ENCODE data around the gene PHYHD1. TPM values are rescaled to one million over a fixed set of nuclear protein-coding genes. Genes with fewer than 3 reads are reported as not detected.

PHYHD1 gene
- total RNA-seq, 2 experiments from 2014 or later = 1.1 to 1.4 TPM

GRCh38 chr9:128891321-128892220 is 29.2 kb upstream of the PHYHD1 start:
- no peak for DNase-seq
- Mint-ChIP-seq H3K27ac (peak overlapping the region; percentile 65), H3K9me3 (no peaks in the 10 kb centered on the region), H3K27me3 (no peaks in the 10 kb centered on the region), H3K36me3 (ENCODE audit: low read depth) (peaks cover 61% of the 10 kb centered on the region), H3K4me1 (peaks cover 72% of the 10 kb centered on the region), H3K4me3 (no peak overlapping the region)
- ChIA-PET POLR2A (interaction anchor here (1.2 to 3.6 kb wide), 2 partner anchors 9 to 10 kb away, joined by 5 to 13 read pairs; partner anchors contain the start of genes KYAT1 and LRRC8A), CTCF (interaction anchor here (1.1 kb wide), 1 partner anchor 13 kb away, joined by 5 read pairs; no protein-coding TSS in a partner anchor)

- ChIA-PET CTCF (interaction anchor here (1.1 kb wide), 1 partner anchor 13 kb away, joined by 5 read pairs; no protein-coding TSS in a partner anchor), POLR2A (interaction anchor here (1.7 to 3.6 kb wide), 4 partner anchors 10 to 12 kb away, joined by 4 to 13 read pairs (median 6); partner anchors contain the start of genes KYAT1 and LRRC8A)
- Mint-ChIP-seq H3K27me3 (no peaks in the 10 kb centered on the region), H3K4me3 (no peak overlapping the region), H3K36me3 (ENCODE audit: low read depth) (peaks cover 62% of the 10 kb centered on the region), H3K4me1 (peaks cover 73% of the 10 kb centered on the region), H3K9me3 (no peaks in the 10 kb centered on the region), H3K27ac (peak overlapping the region; percentile 74)
- DNase-seq = no peak
Measured at GRCh38 chr9:128892221-128892921, 28.4 kb upstream of the PHYHD1 start.

GRCh38 chr9:128893354-128893753 is 27.4 kb upstream of the PHYHD1 start:
- Mint-ChIP-seq H3K27ac (peak overlapping the region; percentile 74), H3K4me1 (peaks cover 74% of the 10 kb centered on the region), H3K36me3 (ENCODE audit: low read depth) (peaks cover 60% of the 10 kb centered on the region), H3K4me3 (no peak overlapping the region), H3K27me3 (no peaks in the 10 kb centered on the region), H3K9me3 (no peaks in the 10 kb centered on the region)
- ChIA-PET CTCF (interaction anchor here (1.2 kb wide), 1 partner anchor 35 kb away, joined by 3 read pairs; no protein-coding TSS in a partner anchor), POLR2A (interaction anchor here (1.7 to 2.0 kb wide), 3 partner anchors 9 to 13 kb away, joined by 4 to 7 read pairs (median 5); partner anchors contain the start of genes KYAT1 and LRRC8A)
- no peak for DNase-seq

DNA sequence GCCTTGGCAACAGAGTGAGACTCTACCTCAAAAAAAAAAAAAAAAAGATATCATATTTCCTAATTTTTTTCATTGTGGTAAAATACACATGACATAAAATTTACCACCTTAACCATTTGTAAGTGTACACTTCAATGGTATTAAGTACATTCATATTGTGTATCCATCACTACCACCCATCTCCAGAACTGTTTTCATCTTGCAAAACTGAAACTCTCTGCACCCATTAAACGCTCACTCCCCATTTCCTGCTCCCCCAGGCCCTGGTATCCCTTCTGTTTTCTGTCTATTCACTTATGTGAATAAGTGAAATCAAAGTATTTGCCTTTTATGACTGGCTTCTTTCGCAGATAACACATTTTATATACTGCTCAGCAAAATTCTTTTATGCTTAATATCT is 26.0 kb upstream of the PHYHD1 start:
- Mint-ChIP-seq H3K27ac (peak overlapping the region; percentile 74), H3K27me3 (no peaks in the 10 kb centered on the region), H3K9me3 (no peaks in the 10 kb centered on the region), H3K4me3 (no peak overlapping the region), H3K36me3 (ENCODE audit: low read depth) (peaks cover 64% of the 10 kb centered on the region), H3K4me1 (peaks cover 80% of the 10 kb centered on the region)
- ChIA-PET CTCF (interaction anchor here (1.1 kb wide), 2 partner anchors 14 to 34 kb away, joined by 3 read pairs; no protein-coding TSS in a partner anchor), POLR2A (no interaction called here)
- no peak for DNase-seq

DNA sequence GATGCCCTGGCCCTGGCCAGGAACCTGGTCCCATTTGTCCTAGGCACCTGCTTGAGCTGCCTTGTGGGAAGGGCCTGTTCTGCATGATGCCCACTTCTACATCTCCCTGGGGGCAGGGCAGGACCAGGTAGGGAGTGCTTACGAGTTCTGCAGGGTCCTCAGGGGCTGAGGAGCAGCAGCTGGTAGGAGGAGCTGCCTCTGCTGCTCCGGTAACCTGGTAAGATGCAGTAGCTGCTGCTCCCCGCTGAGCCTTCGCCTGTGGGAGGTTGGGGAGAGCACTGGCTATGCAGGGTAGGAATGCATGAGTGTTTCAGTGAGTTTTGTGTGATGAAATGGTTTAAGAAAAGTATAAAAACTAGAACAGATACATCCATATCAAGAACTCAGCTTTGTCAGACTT is 25.2 kb upstream of the PHYHD1 start:
- no peaks in the 10 kb centered on the region for H3K9me3 Mint-ChIP-seq
- ChIA-PET POLR2A (interaction anchor here (0.7 kb wide), 1 partner anchor 181 kb away, joined by 3 read pairs; no protein-coding TSS in a partner anchor), CTCF (interaction anchor here (1.1 kb wide), 1 partner anchor 15 kb away, joined by 3 read pairs; no protein-coding TSS in a partner anchor)
- peaks cover 62% of the 10 kb centered on the region for H3K36me3 Mint-ChIP-seq (ENCODE audit: low read depth)
- no peak for DNase-seq
- no peak overlapping the region for H3K4me3 Mint-ChIP-seq
- H3K27me3 Mint-ChIP-seq = no peaks in the 10 kb centered on the region
- H3K27ac Mint-ChIP-seq = peak overlapping the region; percentile 74
- peaks cover 86% of the 10 kb centered on the region for H3K4me1 Mint-ChIP-seq

GRCh38 chr9:128898382-128898781 is 22.4 kb upstream of the PHYHD1 start:
- Mint-ChIP-seq H3K27me3 (no peaks in the 10 kb centered on the region), H3K36me3 (ENCODE audit: low read depth) (peaks cover 54% of the 10 kb centered on the region), H3K9me3 (no peaks in the 10 kb centered on the region), H3K27ac (peak overlapping the region; percentile 96), H3K4me3 (peak overlapping the region; percentile 47), H3K4me1 (peaks cover 92% of the 10 kb centered on the region)
- peak; percentile 36 for DNase-seq
- ChIA-PET POLR2A (interaction anchor here (0.7 to 6.3 kb wide), 5 partner anchors 10 to 345 kb away, joined by 3 to 43 read pairs (median 8); partner anchors contain the start of genes KYAT1 and LRRC8A), CTCF (interaction anchor here (1.6 kb wide), 1 partner anchor 80 kb away, joined by 4 read pairs; the partner anchor contains the start of gene ENDOG)

- Mint-ChIP-seq H3K27me3 (no peaks in the 10 kb centered on the region), H3K27ac (peak overlapping the region; percentile 96), H3K4me3 (peak overlapping the region; percentile 47), H3K4me1 (peaks cover 94% of the 10 kb centered on the region), H3K9me3 (no peaks in the 10 kb centered on the region), H3K36me3 (ENCODE audit: low read depth) (peaks cover 50% of the 10 kb centered on the region)
- ChIA-PET CTCF (interaction anchor here (1.6 kb wide), 1 partner anchor 81 kb away, joined by 4 read pairs; the partner anchor contains the start of gene ENDOG), POLR2A (interaction anchor here (1.2 to 6.3 kb wide), 4 partner anchors 10 to 18 kb away, joined by 4 to 43 read pairs (median 10); partner anchors contain the start of genes KYAT1 and LRRC8A)
- no peak for DNase-seq
Measured at GRCh38 chr9:128898845-128899565, 21.8 kb upstream of the PHYHD1 start.

DNA sequence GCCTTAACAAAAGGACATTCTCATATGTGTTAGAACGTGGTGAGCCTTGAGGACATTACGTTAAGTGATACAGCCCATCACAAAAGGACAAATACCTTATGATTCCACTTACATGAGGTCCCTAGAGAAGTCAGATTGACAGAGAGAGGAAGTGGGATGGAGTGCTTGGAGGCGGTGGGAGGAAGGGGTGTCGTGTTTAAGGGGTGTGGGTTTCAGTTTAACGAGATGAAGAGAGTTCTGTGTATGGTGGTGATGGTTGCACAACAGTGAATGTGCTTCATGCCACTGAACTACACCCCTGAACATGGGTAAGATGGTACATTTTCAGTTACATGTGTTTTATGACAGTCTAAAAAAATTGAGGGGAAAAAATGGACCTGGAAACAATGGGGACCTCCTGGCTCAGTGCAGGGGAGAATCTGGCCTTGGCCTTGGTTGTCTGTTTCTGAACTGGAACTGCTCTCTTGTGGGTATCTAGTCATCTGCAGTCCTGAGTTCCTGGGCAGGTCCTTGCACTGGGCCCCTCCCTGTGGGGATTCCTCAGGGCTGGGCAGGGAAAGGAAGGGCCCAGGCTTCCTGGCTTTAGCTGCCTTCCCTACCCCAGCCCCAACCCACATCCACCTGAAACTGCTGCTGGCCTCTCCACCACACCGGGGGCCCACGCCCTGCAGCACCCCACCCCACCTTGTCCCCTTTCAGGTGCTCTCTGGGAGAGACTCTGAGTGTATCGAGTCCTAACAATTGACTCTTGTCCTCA is 21.0 kb upstream of the PHYHD1 start:
- peak; percentile 49 for DNase-seq
- no peaks in the 10 kb centered on the region for H3K9me3 Mint-ChIP-seq
- H3K36me3 Mint-ChIP-seq (ENCODE audit: low read depth) = peaks cover 49% of the 10 kb centered on the region
- H3K27ac Mint-ChIP-seq = peak overlapping the region; percentile 96
- H3K27me3 Mint-ChIP-seq = no peaks in the 10 kb centered on the region
- POLR2A ChIA-PET = interaction anchor here (2.4 to 6.3 kb wide), 3 partner anchors 11 to 18 kb away, joined by 8 to 43 read pairs (median 11); partner anchors contain the start of genes KYAT1 and LRRC8A
- peak overlapping the region; percentile 44 for H3K4me3 Mint-ChIP-seq
- CTCF ChIA-PET = interaction anchor here (1.0 kb wide), 1 partner anchor 29 kb away, joined by 5 read pairs; no protein-coding TSS in a partner anchor
- H3K4me1 Mint-ChIP-seq = peaks cover 92% of the 10 kb centered on the region

- peak overlapping the region; percentile 96 for H3K27ac Mint-ChIP-seq
- no peaks in the 10 kb centered on the region for H3K27me3 Mint-ChIP-seq
- CTCF ChIA-PET = interaction anchor here (1.2 kb wide), 1 partner anchor 22 kb away, joined by 3 read pairs; no protein-coding TSS in a partner anchor
- POLR2A ChIA-PET = interaction anchor here (1.4 to 6.3 kb wide), 6 partner anchors 8 to 82 kb away, joined by 4 to 43 read pairs (median 8); partner anchors contain the start of genes KYAT1, LRRC8A and PHYHD1
- H3K36me3 Mint-ChIP-seq (ENCODE audit: low read depth) = peaks cover 35% of the 10 kb centered on the region
- H3K4me1 Mint-ChIP-seq = peaks cover 84% of the 10 kb centered on the region
- H3K9me3 Mint-ChIP-seq = no peaks in the 10 kb centered on the region
- no peak for DNase-seq
- H3K4me3 Mint-ChIP-seq = no peak overlapping the region
Measured at GRCh38 chr9:128901379-128901778, 19.4 kb upstream of the PHYHD1 start.

DNA sequence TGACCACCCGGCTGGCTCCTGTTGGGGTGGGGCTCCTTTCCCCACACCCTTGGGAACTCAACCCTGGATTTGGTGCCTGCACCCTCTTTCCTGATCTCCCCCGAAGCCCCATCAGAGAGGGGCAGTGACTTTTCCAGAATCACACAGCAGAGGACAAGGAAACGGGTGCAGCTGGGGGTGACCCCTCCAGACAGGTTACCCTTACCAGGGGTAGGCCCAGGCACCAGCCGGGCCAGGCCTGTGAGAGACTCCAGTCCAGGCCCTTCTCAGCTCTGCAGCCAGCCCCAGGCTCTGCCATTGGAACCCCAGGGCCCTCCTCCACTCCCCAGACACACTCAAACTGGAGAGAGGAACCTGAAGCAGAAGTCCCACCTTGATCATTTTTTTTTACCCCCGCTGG is 19.0 kb upstream of the PHYHD1 start:
- no peak for DNase-seq
- POLR2A ChIA-PET = interaction anchor here (0.9 to 6.3 kb wide), 8 partner anchors 9 to 178 kb away, joined by 3 to 43 read pairs (median 5); partner anchors contain the start of genes KYAT1, LRRC8A, PHYHD1 and ZDHHC12
- Mint-ChIP-seq H3K9me3 (no peaks in the 10 kb centered on the region), H3K36me3 (ENCODE audit: low read depth) (peaks cover 35% of the 10 kb centered on the region), H3K27me3 (no peaks in the 10 kb centered on the region), H3K27ac (peak overlapping the region; percentile 96), H3K4me1 (peaks cover 83% of the 10 kb centered on the region), H3K4me3 (peak overlapping the region; percentile 71)
- CTCF ChIA-PET = interaction anchor here (1.0 to 1.2 kb wide), 2 partner anchors 23 to 38 kb away, joined by 3 read pairs; no protein-coding TSS in a partner anchor
